ENCODE results near the gene FREM1.

Gene FREM1

DNA sequence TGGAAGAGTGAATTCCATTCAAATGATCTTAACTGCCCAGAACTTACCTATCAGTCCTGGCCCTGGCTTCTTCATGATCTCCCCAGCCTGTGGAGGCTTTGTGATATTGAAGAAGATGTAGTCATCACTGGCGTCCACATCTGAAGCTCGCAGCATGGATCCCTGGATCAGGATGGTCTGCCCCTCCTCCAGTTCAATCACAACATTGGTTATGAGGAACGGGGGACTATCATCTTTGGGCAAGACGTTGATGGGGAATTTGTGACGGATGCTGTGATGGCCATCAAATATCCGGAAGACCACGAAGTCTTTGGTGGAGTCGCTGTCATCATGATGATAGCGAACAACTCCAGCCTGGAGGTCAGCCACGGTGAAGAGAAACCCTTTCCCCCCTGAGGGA is 68.0 kb downstream of the FREM1 start:
- TF ChIP-seq CTCF (IDR thresholded peaks at IDR 0.05; ENCODE audit: insufficient read depth, low read length, poor library complexity, severe bottlenecking), result no peak
- Histone ChIP-seq H3K27me3 (replicated peaks; ENCODE audit: control insufficient read depth, insufficient read depth, low read length) (no peaks in the 10 kb centered on the region), H3K36me3 (ENCODE audit: control insufficient read depth, insufficient read depth, low read length) (no peaks in the 10 kb centered on the region), H3K4me3 (replicated peaks; ENCODE audit: low read depth, low read length) (no peak overlapping the region)
- no peak for DNase-seq (ENCODE audit: extremely low read depth, insufficient read length)

DNA sequence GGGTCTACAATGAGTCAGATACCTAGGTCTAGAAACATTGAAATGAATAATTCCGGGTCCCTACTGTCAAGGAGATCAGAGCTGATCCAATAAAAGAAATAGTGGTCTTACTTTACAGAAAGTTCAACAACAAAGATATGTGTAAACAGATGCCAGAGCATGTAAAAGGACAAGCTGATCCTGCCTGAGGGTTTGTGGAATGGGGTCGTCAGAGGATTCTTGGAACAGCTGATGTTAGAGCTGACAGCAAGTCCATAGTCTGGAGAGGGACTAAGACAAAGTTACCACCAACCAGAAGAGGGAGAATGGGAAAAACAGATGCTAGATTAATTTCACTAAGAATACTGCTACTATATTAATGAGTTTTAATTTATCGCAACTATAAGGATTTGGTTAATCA is 71.5 kb downstream of the FREM1 start:
- no peaks in the 10 kb centered on the region for H3K27me3 ChIP-seq (replicated peaks; ENCODE audit: control insufficient read depth, insufficient read depth, low read length)
- TF ChIP-seq CTCF (IDR thresholded peaks at IDR 0.05; ENCODE audit: insufficient read depth, low read length, poor library complexity, severe bottlenecking), result no peak
- no peak for DNase-seq (ENCODE audit: extremely low read depth, insufficient read length)

DNA sequence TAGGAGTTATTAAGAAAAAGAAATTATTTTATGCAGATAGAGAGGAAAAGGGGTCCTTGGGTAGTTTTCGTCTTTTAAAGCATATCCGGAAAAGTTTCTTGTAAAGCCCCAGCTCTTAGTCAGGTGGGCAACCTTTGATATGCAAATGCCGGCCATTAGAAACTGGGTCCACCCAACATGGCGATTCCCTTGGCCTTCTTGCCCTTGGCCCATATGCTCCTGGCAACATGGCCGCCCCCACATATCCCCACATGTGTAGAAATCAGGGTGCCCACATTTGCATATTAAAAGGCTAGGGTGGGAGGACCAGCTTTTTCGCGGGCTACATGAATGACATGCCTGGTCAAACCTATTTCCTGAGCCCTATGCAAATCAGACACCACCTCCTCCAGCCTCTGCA is 73.3 kb downstream of the FREM1 start:
- no peak for DNase-seq (ENCODE audit: extremely low read depth, insufficient read length)
- TF ChIP-seq CTCF (IDR thresholded peaks at IDR 0.05; ENCODE audit: insufficient read depth, low read length, poor library complexity, severe bottlenecking), result no peak
- Histone ChIP-seq H3K4me3 (replicated peaks; ENCODE audit: low read depth, low read length) (no peak overlapping the region), H3K36me3 (ENCODE audit: control insufficient read depth, insufficient read depth, low read length) (no peaks in the 10 kb centered on the region), H3K27me3 (replicated peaks; ENCODE audit: control insufficient read depth, insufficient read depth, low read length) (no peaks in the 10 kb centered on the region)

More for the DNA sequence above, 71.5 kb downstream of the FREM1 start:
- H3K36me3 ChIP-seq (ENCODE audit: control insufficient read depth, insufficient read depth, low read length), result no peaks in the 10 kb centered on the region
- no peak overlapping the region for H3K4me3 ChIP-seq (replicated peaks; ENCODE audit: low read depth, low read length)

DNA sequence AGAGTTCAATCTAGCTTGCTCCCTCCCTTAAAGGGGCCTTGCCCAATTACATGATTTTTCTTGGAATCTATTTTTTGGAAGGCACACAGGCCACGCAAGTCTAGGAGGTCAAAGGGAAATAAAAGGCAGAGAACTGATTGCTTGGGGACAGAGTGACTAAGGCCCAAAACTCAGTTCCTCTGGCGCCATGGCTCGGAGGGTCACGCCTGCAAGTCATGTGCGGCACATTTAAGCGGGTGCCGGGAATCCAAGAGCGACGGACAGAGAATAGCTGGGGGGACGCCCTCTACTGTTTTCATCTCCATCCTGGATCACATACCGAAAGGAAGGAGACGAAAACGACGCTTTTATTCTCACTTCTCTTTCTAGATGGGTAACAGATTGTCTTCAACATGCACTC is 78.6 kb downstream of the FREM1 start:
- H3K27me3 ChIP-seq (replicated peaks; ENCODE audit: control insufficient read depth, insufficient read depth, low read length), result no peaks in the 10 kb centered on the region
- no peak for DNase-seq (ENCODE audit: extremely low read depth, insufficient read length)
- no peaks in the 10 kb centered on the region for H3K36me3 ChIP-seq (ENCODE audit: control insufficient read depth, insufficient read depth, low read length)
- no peak for TF ChIP-seq CTCF (IDR thresholded peaks at IDR 0.05; ENCODE audit: insufficient read depth, low read length, poor library complexity, severe bottlenecking)
- no peak overlapping the region for H3K4me3 ChIP-seq (replicated peaks; ENCODE audit: low read depth, low read length)

DNA sequence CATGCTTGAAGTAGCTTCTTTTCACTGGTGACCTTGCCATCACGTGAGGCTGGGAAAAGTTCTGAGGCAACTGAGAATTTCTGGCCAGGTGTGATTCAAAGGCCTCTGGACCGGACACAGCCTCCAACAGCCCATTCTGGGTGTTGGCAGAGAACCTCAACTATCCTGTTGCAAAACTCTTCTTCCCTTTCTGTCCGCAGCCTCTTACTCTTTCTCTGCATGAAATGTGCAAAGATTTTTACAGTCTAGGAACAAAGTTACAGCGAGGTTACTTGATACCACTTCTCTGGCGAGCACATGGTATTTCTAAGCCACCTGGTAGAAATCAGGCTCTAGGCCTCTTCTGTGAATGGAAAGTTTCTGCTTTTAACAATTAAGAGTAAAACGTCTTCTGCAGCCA is 79.2 kb downstream of the FREM1 start:
- no peaks in the 10 kb centered on the region for H3K36me3 ChIP-seq (ENCODE audit: control insufficient read depth, insufficient read depth, low read length)
- no peak for TF ChIP-seq CTCF (IDR thresholded peaks at IDR 0.05; ENCODE audit: insufficient read depth, low read length, poor library complexity, severe bottlenecking)
- H3K4me3 ChIP-seq (replicated peaks; ENCODE audit: low read depth, low read length), result no peak overlapping the region
- DNase-seq (ENCODE audit: extremely low read depth, insufficient read length), result no peak
- H3K27me3 ChIP-seq (replicated peaks; ENCODE audit: control insufficient read depth, insufficient read depth, low read length), result no peaks in the 10 kb centered on the region

DNA sequence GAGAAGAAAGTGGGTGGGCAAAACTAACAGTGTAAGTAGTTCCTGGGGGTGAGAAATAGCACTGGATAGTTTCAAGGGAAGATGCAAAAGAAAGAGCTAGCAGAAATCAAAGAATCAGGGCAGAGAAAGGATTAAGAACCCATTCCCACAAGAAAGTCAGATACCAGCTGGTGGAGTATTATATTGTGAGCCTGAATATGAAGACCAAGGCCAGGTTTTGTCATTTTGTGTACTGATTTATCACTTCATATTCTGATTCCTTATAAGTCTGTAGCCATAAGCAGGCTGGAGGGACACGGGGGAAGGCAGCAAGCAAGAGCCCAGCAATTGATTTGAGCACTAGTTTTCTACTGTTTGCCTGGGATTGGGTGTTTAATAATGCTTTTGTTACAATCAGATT is 80.2 kb downstream of the FREM1 start:
- Histone ChIP-seq H3K4me3 (replicated peaks; ENCODE audit: low read depth, low read length) (no peak overlapping the region), H3K36me3 (ENCODE audit: control insufficient read depth, insufficient read depth, low read length) (no peaks in the 10 kb centered on the region), H3K27me3 (replicated peaks; ENCODE audit: control insufficient read depth, insufficient read depth, low read length) (no peaks in the 10 kb centered on the region)
- TF ChIP-seq CTCF (IDR thresholded peaks at IDR 0.05; ENCODE audit: insufficient read depth, low read length, poor library complexity, severe bottlenecking), result no peak
- no peak for DNase-seq (ENCODE audit: extremely low read depth, insufficient read length)

Measured in GM06990 (cell line).